Endothelial cell of umbilical vein (primary cell): ENCODE data around the gene ADARB2. TPM values are rescaled to one million over a fixed set of nuclear protein-coding genes. Genes with fewer than 3 reads are reported as not detected.

Experiments
- BruUV-seq: library from RNA; stranded (reverse); fragments of 400-500 nt; replicated peaks from 2 replicates; lab custom pipeline; 2021; lab: Mats Ljungman, UMichigan
- CTCF ChIA-PET: fragments of 300-600, 350-600 bp; sonication (Branson Sonifier 250); formaldehyde crosslinking; loops from one replicate; lab custom pipeline; 2021; ENCODE audit warnings: antibody characterized with exemption, inconsistent platforms; lab: Charles Lee
- POLR2A ChIA-PET: fragments of 300-600, 350-600 bp; sonication (Branson Sonifier 250); formaldehyde crosslinking; loops from one replicate; lab custom pipeline; 2021; ENCODE audit warnings: antibody characterized with exemption, inconsistent platforms; lab: Charles Lee
- DNase-seq: peaks from one replicate; pipeline ENCODE4 v3.0.0-alpha.2; 2011; ENCODE audit warnings: low read depth, low spot score
- FAIRE-seq: peaks from 2 replicates; lab custom pipeline; 2011; peaks lifted over from hg19 to GRCh38; lab: Jason Lieb, UNC
- H2AFZ ChIP-seq: 2 replicates; pipeline ENCODE4 v1.6.0; 2012; ENCODE audit warnings: low read depth, low read length, control low read depth, inconsistent platforms
- H3K27ac ChIP-seq: 2 replicates; pipeline ENCODE4 v1.5.1; 2011; ENCODE audit warnings: low read depth, mild to moderate bottlenecking, control low read depth, low read length, moderate library complexity; ENCODE audit not compliant: insufficient read depth
- H3K27me3 ChIP-seq, 2 experiments: 2 replicates each; pipeline versions ENCODE4 v1.6.0 to v1.6.1; 2011; ENCODE audit warnings: low read length in 2 of 2, mixed read lengths in 1 of 2; ENCODE audit not compliant: control insufficient read depth in 2 of 2, insufficient read depth in 2 of 2
- H3K36me3 ChIP-seq, 2 experiments: 2 replicates in 1 of 2; 3 replicates in 1 of 2; pipeline ENCODE4 v1.5.1; 2011; ENCODE audit warnings: low read length in 2 of 2, mild to moderate bottlenecking in 1 of 2, moderate library complexity in 1 of 2; ENCODE audit not compliant: control insufficient read depth in 2 of 2, insufficient read depth in 2 of 2; ENCODE audit errors: extremely low read depth in 1 of 2
- H3K4me1 ChIP-seq: 3 replicates; pipeline ENCODE4 v1.5.1; 2011; ENCODE audit warnings: mild to moderate bottlenecking, low read length; ENCODE audit not compliant: control insufficient read depth, insufficient read depth; ENCODE audit errors: extremely low read depth
- H3K4me2 ChIP-seq: 2 replicates; pipeline ENCODE4 v1.6.1; 2011; ENCODE audit warnings: low read length, control low read depth, mixed read lengths; ENCODE audit not compliant: insufficient read depth
- H3K4me3 ChIP-seq, 3 experiments: fragments of 200-600 bp in 1 of 3; sonication (generic), shearing (Covaris generic) in 1 of 3; replicated peaks in 1 of 3; 2 replicates each; pipeline ENCODE4 v1.5.1; 2011 to 2016; ENCODE audit warnings: control low read depth in 3 of 3, low read length in 3 of 3, mild to moderate bottlenecking in 2 of 3, inconsistent platforms in 1 of 3, low read depth in 1 of 3, moderate library complexity in 1 of 3; ENCODE audit not compliant: insufficient read depth in 1 of 3
- H3K79me2 ChIP-seq: 2 replicates; pipeline ENCODE4 v1.6.0; 2012; ENCODE audit warnings: low read length, inconsistent platforms; ENCODE audit not compliant: control insufficient read depth, insufficient read depth
- H3K9ac ChIP-seq: replicated peaks from 2 replicates; pipeline ENCODE3; 2011; ENCODE audit warnings: low read length, control low read depth; ENCODE audit not compliant: insufficient read depth; ENCODE audit errors: extremely low read depth
- H3K9me1 ChIP-seq: replicated peaks from 3 replicates; pipeline ENCODE4 v1.6.0; 2011; ENCODE audit warnings: mild to moderate bottlenecking, low read length; ENCODE audit not compliant: control insufficient read depth, insufficient read depth; ENCODE audit errors: extremely low read depth
- H3K9me3 ChIP-seq: replicated peaks from 2 replicates; pipeline ENCODE4 v1.5.1; 2012; ENCODE audit warnings: low read length, inconsistent platforms; ENCODE audit not compliant: control insufficient read depth, insufficient read depth
- H4K20me1 ChIP-seq: replicated peaks from 2 replicates; pipeline ENCODE3; 2011; ENCODE audit warnings: mild to moderate bottlenecking, low read length; ENCODE audit not compliant: control insufficient read depth, insufficient read depth; ENCODE audit errors: extremely low read depth
- FOS ChIP-seq: IDR thresholded peaks from 2 replicates; pipeline ENCODE4 v1.6.1; 2011; ENCODE audit warnings: mild to moderate bottlenecking, low read length, moderate library complexity, borderline replicate concordance; ENCODE audit not compliant: insufficient read depth
- GATA2 ChIP-seq: IDR thresholded peaks from 2 replicates; pipeline ENCODE4 v1.7.0; 2011; ENCODE audit warnings: low read depth, mild to moderate bottlenecking, moderate library complexity, mixed read lengths, low read length; ENCODE audit not compliant: insufficient read length, insufficient read depth
- JUN ChIP-seq: IDR thresholded peaks from 2 replicates; pipeline ENCODE4 v1.6.1; 2011; ENCODE audit warnings: borderline replicate concordance, low read depth; ENCODE audit not compliant: insufficient read length, insufficient read depth
- MYC ChIP-seq: IDR thresholded peaks from one replicate; pipeline ENCODE4 v1.6.1; 2011; ENCODE audit warnings: mild to moderate bottlenecking, low read depth, low read length
- POLR2A ChIP-seq: IDR thresholded peaks from 2 replicates; pipeline ENCODE4 v1.6.1; 2012; ENCODE audit warnings: low read depth, mild to moderate bottlenecking, control low read depth, low read length
- dilution Hi-C: fragments of 300-500 bp; cut with MboI; formaldehyde crosslinking; loops from one replicate; pipeline ENCODE4 v1.15.0; 2019; ENCODE audit warnings: low sequenced_read_pairs; ENCODE audit not compliant: extremely low pct_ligation_motif_present
- intact Hi-C: fragments of 100-400 bp; cut with micrococcal nuclease; formaldehyde crosslinking; loops from one replicate; pipeline ENCODE4 v1.10.0; 2022
- polyA plus RNA-seq, 4 experiments: library from polyadenylated mRNA; depleted of rRNA in 3 of 4; stranded (reverse) in 3 of 4; unstranded in 1 of 4; fragments of >200 nt; gene quantifications; 2 replicates each; pipeline versions ENCODE4 v1.2.1 to v1.2.3, GENCODE V29; 2011 to 2012; ENCODE audit warnings: missing spikeins in 1 of 4
- total RNA-seq: library from RNA; stranded (reverse); gene quantifications from 2 replicates; pipeline ENCODE4 v1.2.3, GENCODE V29; 2021
- TF ChIP-seq, protein P1 (sequence below), 2 donors: IDR thresholded peaks; 1 replicate in 1 of 2; 2 replicates in 1 of 2; pipeline ENCODE4 v1.5.1; 2011; ENCODE audit warnings: low read length in 2 of 2, mild to moderate bottlenecking in 2 of 2, moderate library complexity in 2 of 2, control low read depth in 1 of 2, inconsistent platforms in 1 of 2, low read depth in 1 of 2; ENCODE audit not compliant: insufficient read depth in 1 of 2; ENCODE audit errors: extremely low read depth in 1 of 2
- TF ChIP-seq, protein P2 (sequence below): IDR thresholded peaks from 2 replicates; pipeline ENCODE4 v1.6.1; 2011; ENCODE audit not compliant: insufficient read depth, insufficient read length

ADARB2 gene
- total and polyA plus RNA-seq, 2 donors (not counting 3 experiments of a cell fraction or from before 2014, with no cell fraction given) = not detected

DNA sequence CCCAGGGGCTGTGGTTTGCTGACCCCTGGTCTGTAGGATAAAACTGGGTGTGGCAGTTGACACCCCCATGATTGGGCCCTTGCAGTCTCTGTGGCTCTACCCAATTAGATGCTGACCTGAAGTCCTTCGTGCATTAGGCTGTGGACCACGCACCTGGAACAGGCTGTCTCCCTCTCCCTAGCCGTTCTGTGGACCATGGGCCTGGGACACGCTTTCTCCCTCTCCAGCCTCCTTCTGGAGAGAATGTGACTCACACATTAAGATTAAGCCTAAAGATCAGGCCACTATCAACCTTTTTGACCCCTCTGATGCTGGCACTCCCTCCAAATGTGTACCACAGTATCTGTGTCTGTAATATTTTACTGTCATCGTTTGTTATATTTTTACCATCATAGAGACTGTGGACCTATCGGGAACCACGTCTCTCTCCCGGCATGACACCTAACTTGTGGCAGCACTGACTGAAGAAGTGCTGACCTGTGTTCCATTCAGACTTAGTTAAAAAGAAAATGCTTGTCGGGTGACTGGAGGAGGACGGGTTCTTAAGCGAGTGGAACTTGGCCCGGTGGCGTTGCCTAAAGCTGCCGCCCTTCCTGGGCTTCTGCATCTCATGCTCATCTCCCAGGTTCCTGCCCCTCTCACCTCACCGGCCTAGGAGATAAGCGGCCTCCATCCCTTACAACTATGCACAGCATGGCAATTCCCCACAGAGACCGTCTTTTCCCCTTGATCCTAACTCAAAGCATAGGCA lies 588.3 kb downstream of the ADARB2 start:
- CTCF ChIA-PET = interaction anchor here (0.7 kb wide), 1 partner anchor 37 kb away, joined by 3 read pairs; no protein-coding TSS in a partner anchor
- POLR2A ChIA-PET = no interaction called here

DNA sequence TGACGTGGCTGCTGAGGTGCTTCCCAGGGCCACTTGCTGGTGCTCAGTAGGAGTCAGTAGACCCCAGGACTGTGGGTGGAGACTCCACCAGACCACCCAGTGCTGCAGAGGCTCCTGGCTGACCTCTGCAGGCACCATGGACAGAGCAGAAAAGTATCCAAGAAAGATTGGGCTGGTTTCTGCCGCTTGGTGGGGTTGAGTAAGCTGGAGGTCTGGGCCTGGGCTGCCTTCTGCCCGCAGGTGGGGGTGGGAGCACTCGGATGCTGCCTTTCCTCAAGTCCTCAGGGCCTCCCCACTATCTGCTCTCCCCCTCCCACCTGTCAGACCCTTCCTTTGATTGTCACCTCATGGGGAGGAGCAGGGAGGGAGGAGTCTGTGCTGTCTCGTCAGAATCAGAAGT lies 589.5 kb downstream of the ADARB2 start:
- TF ChIP-seq, protein P1, sequence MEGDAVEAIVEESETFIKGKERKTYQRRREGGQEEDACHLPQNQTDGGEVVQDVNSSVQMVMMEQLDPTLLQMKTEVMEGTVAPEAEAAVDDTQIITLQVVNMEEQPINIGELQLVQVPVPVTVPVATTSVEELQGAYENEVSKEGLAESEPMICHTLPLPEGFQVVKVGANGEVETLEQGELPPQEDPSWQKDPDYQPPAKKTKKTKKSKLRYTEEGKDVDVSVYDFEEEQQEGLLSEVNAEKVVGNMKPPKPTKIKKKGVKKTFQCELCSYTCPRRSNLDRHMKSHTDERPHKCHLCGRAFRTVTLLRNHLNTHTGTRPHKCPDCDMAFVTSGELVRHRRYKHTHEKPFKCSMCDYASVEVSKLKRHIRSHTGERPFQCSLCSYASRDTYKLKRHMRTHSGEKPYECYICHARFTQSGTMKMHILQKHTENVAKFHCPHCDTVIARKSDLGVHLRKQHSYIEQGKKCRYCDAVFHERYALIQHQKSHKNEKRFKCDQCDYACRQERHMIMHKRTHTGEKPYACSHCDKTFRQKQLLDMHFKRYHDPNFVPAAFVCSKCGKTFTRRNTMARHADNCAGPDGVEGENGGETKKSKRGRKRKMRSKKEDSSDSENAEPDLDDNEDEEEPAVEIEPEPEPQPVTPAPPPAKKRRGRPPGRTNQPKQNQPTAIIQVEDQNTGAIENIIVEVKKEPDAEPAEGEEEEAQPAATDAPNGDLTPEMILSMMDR (IDR thresholded peaks at IDR 0.05; ENCODE audit: extremely low read depth in 1 of 2, insufficient read depth in 1 of 2, low read depth in 1 of 2, low read length in 2 of 2) = no peak
- TF ChIP-seq JUN (no peak), POLR2A (no peak), GATA2 (no peak)
- intact Hi-C loops = no loop called here
- Histone ChIP-seq H2AFZ (no peak overlapping the region), H3K9me1 (no peaks in the 10 kb centered on the region), H3K27ac (no peak overlapping the region), H3K4me1 (no peaks in the 10 kb centered on the region), H3K4me3 (no peak overlapping the region), H3K36me3 (no peaks in the 10 kb centered on the region), H4K20me1 (no peaks in the 10 kb centered on the region), H3K27me3 (no peaks in the 10 kb centered on the region), H3K9me3 (no peaks in the 10 kb centered on the region), H3K9ac (no peak overlapping the region), H3K79me2 (no peaks in the 10 kb centered on the region), H3K4me2 (no peak overlapping the region)
- no TSS peak for BruUV-seq
- POLR2A ChIA-PET = no interaction called here
- dilution Hi-C loops = no loop called here
- DNase-seq (no peak), FAIRE-seq (no peak)
- CTCF ChIA-PET = interaction anchor here (0.7 kb wide), 1 partner anchor 36 kb away, joined by 3 read pairs; no protein-coding TSS in a partner anchor

More for the DNA sequence above, 588.3 kb downstream of the ADARB2 start:
- no peak for DNase-seq
- Histone ChIP-seq H3K9me1 (no peaks in the 10 kb centered on the region), H3K9me3 (no peaks in the 10 kb centered on the region), H3K79me2 (no peaks in the 10 kb centered on the region), H3K27ac (no peak overlapping the region), H4K20me1 (no peaks in the 10 kb centered on the region), H3K9ac (no peak overlapping the region), H3K4me1 (no peaks in the 10 kb centered on the region), H3K27me3 (no peaks in the 10 kb centered on the region), H2AFZ (no peak overlapping the region), H3K4me3 (no peak overlapping the region), H3K4me2 (no peak overlapping the region), H3K36me3 (no peaks in the 10 kb centered on the region)
- no TSS peak for BruUV-seq
- FAIRE-seq = no peak
- dilution Hi-C loops (no loop called here), intact Hi-C loops (no loop called here)
- TF ChIP-seq POLR2A = no peak
- TF ChIP-seq MYC = no peak
- TF ChIP-seq, protein P2, sequence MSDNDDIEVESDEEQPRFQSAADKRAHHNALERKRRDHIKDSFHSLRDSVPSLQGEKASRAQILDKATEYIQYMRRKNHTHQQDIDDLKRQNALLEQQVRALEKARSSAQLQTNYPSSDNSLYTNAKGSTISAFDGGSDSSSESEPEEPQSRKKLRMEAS = no peak
- TF ChIP-seq FOS = no peak
